Measurements from ENCODE around the gene DCAF11.

The DCAF11 gene

GRCh38 chr14:24136684-24137528 lies 22.3 kb downstream of the DCAF11 start:
- H3K9me3 ChIP-seq (ENCODE audit: control insufficient read depth, insufficient read depth, low read length) = no peaks in the 10 kb centered on the region
- no peak overlapping the region for H3K9ac ChIP-seq (ENCODE audit: low read depth, low read length)
- peak overlapping the region; percentile 78 for H3K4me3 ChIP-seq (ENCODE audit: low read depth, low read length)
- no peak overlapping the region for H3K27ac ChIP-seq (ENCODE audit: low read depth, low read length)
- H3K27me3 ChIP-seq (ENCODE audit: control insufficient read depth, insufficient read depth, low read length) = no peaks in the 10 kb centered on the region
- H3K4me1 ChIP-seq (ENCODE audit: control insufficient read depth, insufficient read depth, low read length) = peaks cover 9% of the 10 kb centered on the region
- H3K36me3 ChIP-seq (ENCODE audit: control insufficient read depth, insufficient read depth, low read length) = peaks cover 25% of the 10 kb centered on the region

GRCh38 chr14:24137529-24138395 lies 23.2 kb downstream of the DCAF11 start:
- no peak overlapping the region for H3K4me3 ChIP-seq (ENCODE audit: low read depth, low read length)
- H3K4me1 ChIP-seq (ENCODE audit: control insufficient read depth, insufficient read depth, low read length) = peaks cover 9% of the 10 kb centered on the region
- no peaks in the 10 kb centered on the region for H3K9me3 ChIP-seq (ENCODE audit: control insufficient read depth, insufficient read depth, low read length)
- H3K27ac ChIP-seq (ENCODE audit: low read depth, low read length) = no peak overlapping the region
- H3K9ac ChIP-seq (ENCODE audit: low read depth, low read length) = no peak overlapping the region
- no peaks in the 10 kb centered on the region for H3K27me3 ChIP-seq (ENCODE audit: control insufficient read depth, insufficient read depth, low read length)
- peaks cover 27% of the 10 kb centered on the region for H3K36me3 ChIP-seq (ENCODE audit: control insufficient read depth, insufficient read depth, low read length)

- peaks cover 34% of the 10 kb centered on the region for H3K36me3 ChIP-seq (ENCODE audit: control insufficient read depth, insufficient read depth, low read length)
- H3K9ac ChIP-seq (ENCODE audit: low read depth, low read length) = no peak overlapping the region
- H3K27ac ChIP-seq (ENCODE audit: low read depth, low read length) = no peak overlapping the region
- H3K9me3 ChIP-seq (ENCODE audit: control insufficient read depth, insufficient read depth, low read length) = no peaks in the 10 kb centered on the region
- H3K4me3 ChIP-seq (ENCODE audit: low read depth, low read length) = no peak overlapping the region
- peaks cover 9% of the 10 kb centered on the region for H3K4me1 ChIP-seq (ENCODE audit: control insufficient read depth, insufficient read depth, low read length)
- no peaks in the 10 kb centered on the region for H3K27me3 ChIP-seq (ENCODE audit: control insufficient read depth, insufficient read depth, low read length)
Observed at GRCh38 chr14:24138396-24139271, 24.1 kb downstream of the DCAF11 start.

GRCh38 chr14:24139272-24139934 lies 24.8 kb downstream of the DCAF11 start:
- Histone ChIP-seq H3K27me3 (ENCODE audit: control insufficient read depth, insufficient read depth, low read length) (no peaks in the 10 kb centered on the region), H3K36me3 (ENCODE audit: control insufficient read depth, insufficient read depth, low read length) (peaks cover 42% of the 10 kb centered on the region), H3K27ac (ENCODE audit: low read depth, low read length) (no peak overlapping the region), H3K4me3 (ENCODE audit: low read depth, low read length) (peak overlapping the region; percentile 86), H3K4me1 (ENCODE audit: control insufficient read depth, insufficient read depth, low read length) (peaks cover 9% of the 10 kb centered on the region), H3K9ac (ENCODE audit: low read depth, low read length) (no peak overlapping the region), H3K9me3 (ENCODE audit: control insufficient read depth, insufficient read depth, low read length) (no peaks in the 10 kb centered on the region)

- peak within 1 kb of the TSS; percentile 94 for H3K27ac ChIP-seq (ENCODE audit: low read depth, low read length)
- peaks cover 17% of the 10 kb centered on the region for H3K4me1 ChIP-seq (ENCODE audit: control insufficient read depth, insufficient read depth, low read length)
- no peaks in the 10 kb centered on the region for H3K27me3 ChIP-seq (ENCODE audit: control insufficient read depth, insufficient read depth, low read length)
- H3K36me3 ChIP-seq (ENCODE audit: control insufficient read depth, insufficient read depth, low read length) = peaks cover 48% of the 10 kb centered on the region
- peak within 1 kb of the TSS; percentile 86 for H3K4me3 ChIP-seq (ENCODE audit: low read depth, low read length)
- H3K9ac ChIP-seq (ENCODE audit: low read depth, low read length) = peak within 1 kb of the TSS; percentile 85
- H3K9me3 ChIP-seq (ENCODE audit: control insufficient read depth, insufficient read depth, low read length) = no peaks in the 10 kb centered on the region
Observed at GRCh38 chr14:24141097-24141880, 26.7 kb downstream of the DCAF11 start, which contains the start of gene EMC9. Gene EMC9, minus strand, starts transcription at chr14:24141591. Its CDS starts 287 bp downstream, at chr14:24141304.

GRCh38 chr14:24143511-24143910 lies 28.9 kb downstream of the DCAF11 start:
- peaks cover 41% of the 10 kb centered on the region for H3K36me3 ChIP-seq (ENCODE audit: control insufficient read depth, insufficient read depth, low read length)
- H3K9ac ChIP-seq (ENCODE audit: low read depth, low read length) = no peak overlapping the region
- peaks cover 19% of the 10 kb centered on the region for H3K4me1 ChIP-seq (ENCODE audit: control insufficient read depth, insufficient read depth, low read length)
- no peaks in the 10 kb centered on the region for H3K9me3 ChIP-seq (ENCODE audit: control insufficient read depth, insufficient read depth, low read length)
- H3K4me3 ChIP-seq (ENCODE audit: low read depth, low read length) = no peak overlapping the region
- no peaks in the 10 kb centered on the region for H3K27me3 ChIP-seq (ENCODE audit: control insufficient read depth, insufficient read depth, low read length)
- no peak overlapping the region for H3K27ac ChIP-seq (ENCODE audit: low read depth, low read length)

- Histone ChIP-seq H3K27ac (ENCODE audit: low read depth, low read length) (no peak overlapping the region), H3K9me3 (ENCODE audit: control insufficient read depth, insufficient read depth, low read length) (no peaks in the 10 kb centered on the region), H3K4me1 (ENCODE audit: control insufficient read depth, insufficient read depth, low read length) (peaks cover 19% of the 10 kb centered on the region), H3K4me3 (ENCODE audit: low read depth, low read length) (no peak overlapping the region), H3K27me3 (ENCODE audit: control insufficient read depth, insufficient read depth, low read length) (no peaks in the 10 kb centered on the region), H3K36me3 (ENCODE audit: control insufficient read depth, insufficient read depth, low read length) (peaks cover 39% of the 10 kb centered on the region), H3K9ac (ENCODE audit: low read depth, low read length) (no peak overlapping the region)
Observed at GRCh38 chr14:24144451-24144850, 29.9 kb downstream of the DCAF11 start.

GRCh38 chr14:24145219-24145618 lies 30.6 kb downstream of the DCAF11 start:
- no peak overlapping the region for H3K27ac ChIP-seq (ENCODE audit: low read depth, low read length)
- H3K36me3 ChIP-seq (ENCODE audit: control insufficient read depth, insufficient read depth, low read length) = peaks cover 41% of the 10 kb centered on the region
- no peak overlapping the region for H3K9ac ChIP-seq (ENCODE audit: low read depth, low read length)
- H3K27me3 ChIP-seq (ENCODE audit: control insufficient read depth, insufficient read depth, low read length) = no peaks in the 10 kb centered on the region
- H3K4me1 ChIP-seq (ENCODE audit: control insufficient read depth, insufficient read depth, low read length) = peaks cover 15% of the 10 kb centered on the region
- no peaks in the 10 kb centered on the region for H3K9me3 ChIP-seq (ENCODE audit: control insufficient read depth, insufficient read depth, low read length)
- H3K4me3 ChIP-seq (ENCODE audit: low read depth, low read length) = peak overlapping the region; percentile 78; the same call in 1 of the 2 replicates

- H3K27ac ChIP-seq (ENCODE audit: low read depth, low read length) = peak overlapping the region; percentile 76
- H3K4me1 ChIP-seq (ENCODE audit: control insufficient read depth, insufficient read depth, low read length) = peaks cover 15% of the 10 kb centered on the region
- H3K9ac ChIP-seq (ENCODE audit: low read depth, low read length) = peak overlapping the region; percentile 45
- H3K9me3 ChIP-seq (ENCODE audit: control insufficient read depth, insufficient read depth, low read length) = no peaks in the 10 kb centered on the region
- H3K36me3 ChIP-seq (ENCODE audit: control insufficient read depth, insufficient read depth, low read length) = peaks cover 47% of the 10 kb centered on the region
- H3K4me3 ChIP-seq (ENCODE audit: low read depth, low read length) = peak overlapping the region; percentile 78
- H3K27me3 ChIP-seq (ENCODE audit: control insufficient read depth, insufficient read depth, low read length) = no peaks in the 10 kb centered on the region
Observed at GRCh38 chr14:24145690-24146452, 31.3 kb downstream of the DCAF11 start.

Data from HUES48 (cell line).